Neuron (in vitro differentiated cells): ENCODE measurements around the gene HRH2.
"Not testable (repeated sequence)": the region's sequence is repeated elsewhere in the genome, so short reads cannot be mapped to it uniquely, and the experiment has no call there.

Experiments used
- H2AFZ ChIP-seq: one replicate; pipeline ENCODE4 v1.6.1; 2013; ENCODE audit warnings: low read depth, mild to moderate bottlenecking, inconsistent platforms, low read length, moderate library complexity
- H3K27me3 ChIP-seq: one replicate; pipeline ENCODE4 v1.6.1; 2013; ENCODE audit warnings: low read length; ENCODE audit not compliant: insufficient read depth
- H3K36me3 ChIP-seq: one replicate; pipeline ENCODE4 v1.6.1; 2013; ENCODE audit warnings: low read length; ENCODE audit not compliant: insufficient read depth
- H3K4me1 ChIP-seq: one replicate; pipeline ENCODE4 v1.6.1; 2013; ENCODE audit warnings: low read length; ENCODE audit not compliant: insufficient read depth
- H3K4me3 ChIP-seq: 2 replicates; pipeline ENCODE4 v1.5.1; 2013; ENCODE audit warnings: mild to moderate bottlenecking, low read length, moderate library complexity
- H3K9me3 ChIP-seq: one replicate; pipeline ENCODE4 v1.6.1; 2013; ENCODE audit warnings: low read length

HRH2 gene, protein sequence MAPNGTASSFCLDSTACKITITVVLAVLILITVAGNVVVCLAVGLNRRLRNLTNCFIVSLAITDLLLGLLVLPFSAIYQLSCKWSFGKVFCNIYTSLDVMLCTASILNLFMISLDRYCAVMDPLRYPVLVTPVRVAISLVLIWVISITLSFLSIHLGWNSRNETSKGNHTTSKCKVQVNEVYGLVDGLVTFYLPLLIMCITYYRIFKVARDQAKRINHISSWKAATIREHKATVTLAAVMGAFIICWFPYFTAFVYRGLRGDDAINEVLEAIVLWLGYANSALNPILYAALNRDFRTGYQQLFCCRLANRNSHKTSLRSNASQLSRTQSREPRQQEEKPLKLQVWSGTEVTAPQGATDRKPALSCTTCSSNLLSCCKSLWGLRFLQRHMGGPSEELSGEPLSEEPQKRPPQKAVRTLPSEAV

DNA sequence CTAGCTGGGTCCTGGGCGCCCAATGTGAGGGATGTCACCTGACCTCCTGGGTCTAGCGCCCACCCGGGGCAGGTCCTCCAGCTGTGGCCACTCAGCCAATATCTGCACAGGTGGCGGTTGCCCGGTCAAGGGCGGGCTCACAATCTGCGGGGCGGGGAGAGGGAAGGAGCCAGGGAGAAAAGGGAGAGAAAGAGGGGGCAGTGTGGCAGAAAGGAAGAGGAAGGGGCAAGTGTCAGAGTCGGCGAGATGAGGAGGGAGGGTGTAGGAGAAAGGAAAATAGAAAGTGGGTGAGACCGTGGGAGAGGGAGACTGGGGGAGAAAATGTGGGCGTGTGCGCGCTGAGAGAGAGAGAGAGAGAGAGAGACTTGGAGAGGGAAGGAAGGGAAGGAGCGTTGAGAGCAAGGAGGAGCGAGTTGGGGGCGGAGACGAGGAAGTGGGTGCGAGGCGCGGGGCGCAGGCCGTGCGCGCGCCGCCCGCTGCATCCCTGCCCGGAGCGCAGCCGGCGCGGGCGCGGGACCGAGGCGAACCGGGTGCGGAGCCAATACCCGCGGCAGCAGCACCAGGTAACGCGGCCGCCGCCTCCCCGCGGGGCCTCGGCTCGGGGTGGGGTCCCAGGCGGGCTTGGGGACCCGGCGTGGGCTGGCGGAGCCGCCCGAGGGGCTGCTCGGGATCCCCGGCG, at the start of gene HRH2:
TSS of gene HRH2 (plus strand) at position 479 of the 679 bp plus-strand sequence. CDS start 25,163 bp downstream, outside the sequence.
- Histone ChIP-seq H3K4me3 (peak within 1 kb of the TSS; percentile 14), H3K27me3 (peaks cover 52% of the 10 kb centered on the region), H2AFZ (no peak within 1 kb of the TSS), H3K36me3 (no peaks in the 10 kb centered on the region), H3K9me3 (no peaks in the 10 kb centered on the region), H3K4me1 (no peaks in the 10 kb centered on the region)

DNA sequence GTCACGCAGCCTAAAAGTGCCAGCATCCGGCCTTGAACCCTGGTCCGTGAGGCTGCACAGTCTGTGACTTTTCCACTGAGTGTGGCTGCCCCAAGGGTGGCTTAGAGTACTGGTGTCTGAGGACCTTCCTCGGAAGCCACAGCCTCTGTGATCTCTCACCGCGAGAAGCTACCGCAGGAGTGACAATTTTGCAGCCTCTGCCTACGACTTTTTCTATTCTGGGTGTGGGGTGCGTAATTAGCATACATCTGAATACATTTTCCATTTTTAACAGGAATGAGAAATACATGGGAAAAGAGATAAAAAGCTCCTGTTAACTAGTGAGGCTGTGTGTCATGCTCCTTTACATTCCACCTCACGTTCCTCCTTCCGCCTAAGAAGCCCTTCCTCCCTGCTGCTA, 48.3 kb upstream of the HRH2 start:
- Histone ChIP-seq H3K9me3 (no peaks in the 10 kb centered on the region), H3K4me1 (no peaks in the 10 kb centered on the region), H3K27me3 (no peaks in the 10 kb centered on the region), H3K36me3 (no peaks in the 10 kb centered on the region), H2AFZ (no peak overlapping the region), H3K4me3 (no peak overlapping the region)

DNA sequence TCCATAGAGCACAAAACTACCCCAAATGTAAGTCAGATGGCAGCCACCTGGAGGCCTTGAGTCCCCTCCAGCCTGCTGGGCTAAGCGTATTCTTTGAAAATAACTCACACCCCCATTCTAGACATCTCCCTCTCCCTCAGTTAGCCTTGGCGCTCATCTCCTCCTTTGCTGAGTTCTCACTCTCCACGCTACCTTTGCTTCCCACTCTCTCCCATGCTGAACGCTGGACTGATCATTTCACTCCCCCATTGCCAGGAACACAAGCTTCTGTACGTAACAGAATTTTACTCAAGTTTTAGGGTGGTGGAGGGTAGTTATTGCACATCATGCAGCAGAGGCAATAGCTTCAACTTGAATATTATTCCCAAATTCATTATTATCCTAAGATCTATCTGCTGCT, 47.5 kb upstream of the HRH2 start:
- Histone ChIP-seq H3K27me3 (no peaks in the 10 kb centered on the region), H3K4me3 (no peak overlapping the region), H3K36me3 (no peaks in the 10 kb centered on the region), H3K9me3 (no peaks in the 10 kb centered on the region), H2AFZ (no peak overlapping the region), H3K4me1 (no peaks in the 10 kb centered on the region)

DNA sequence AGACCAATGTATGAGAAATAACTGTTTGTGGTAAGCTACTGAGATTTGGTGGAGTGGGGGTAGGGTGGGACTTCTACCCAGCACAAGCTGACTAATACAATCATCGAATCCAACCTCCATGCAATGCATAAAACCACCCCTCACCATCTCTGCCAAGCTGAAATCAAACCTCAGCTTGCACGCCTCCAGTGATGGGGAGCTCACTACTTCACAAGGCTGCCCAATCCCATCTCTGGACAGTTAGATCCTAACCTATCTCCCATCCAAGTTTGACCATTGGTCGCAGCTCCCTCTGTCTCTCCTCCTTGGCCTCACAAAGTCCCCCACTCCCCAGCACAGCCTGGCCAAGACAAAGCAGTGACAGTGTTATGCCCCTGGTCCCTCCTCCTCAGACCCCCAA, 47.0 kb upstream of the HRH2 start:
- no peaks in the 10 kb centered on the region for H3K4me1 ChIP-seq
- no peak overlapping the region for H3K4me3 ChIP-seq
- H3K27me3 ChIP-seq, result no peaks in the 10 kb centered on the region
- no peak overlapping the region for H2AFZ ChIP-seq
- no peaks in the 10 kb centered on the region for H3K36me3 ChIP-seq
- H3K9me3 ChIP-seq, result no peaks in the 10 kb centered on the region

DNA sequence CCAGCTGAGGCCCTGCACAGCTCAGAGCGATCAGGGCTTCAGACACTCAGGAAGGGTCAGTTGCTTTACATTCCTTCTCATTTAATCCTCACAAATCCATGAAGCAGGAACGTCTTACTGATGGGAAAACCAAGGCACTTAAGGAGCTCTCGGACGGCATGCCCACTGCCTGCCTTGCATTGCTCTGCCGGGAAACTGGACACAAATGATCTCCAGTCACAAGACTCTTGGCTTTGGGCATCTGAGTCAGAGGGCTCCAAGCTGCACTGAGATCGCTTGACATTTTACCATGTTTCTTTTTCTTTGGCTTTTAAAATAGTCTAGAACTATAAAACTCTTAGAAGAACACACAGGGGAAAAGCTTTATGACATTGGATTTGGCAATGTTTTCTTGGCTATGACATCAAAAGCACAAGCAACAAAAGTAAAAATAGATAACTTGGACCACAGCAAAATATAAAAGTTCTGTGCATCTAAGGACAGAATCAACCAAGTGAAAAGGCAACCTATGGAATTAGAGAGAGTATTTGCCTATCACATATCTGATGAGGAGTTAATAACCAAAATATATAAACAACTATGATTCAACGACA, 43.6 kb upstream of the HRH2 start:
- no peaks in the 10 kb centered on the region for H3K27me3 ChIP-seq
- no peaks in the 10 kb centered on the region for H3K9me3 ChIP-seq
- H3K36me3 ChIP-seq, result no peaks in the 10 kb centered on the region
- no peaks in the 10 kb centered on the region for H3K4me1 ChIP-seq
- H2AFZ ChIP-seq, result no peak overlapping the region
- H3K4me3 ChIP-seq, result no peak overlapping the region

DNA sequence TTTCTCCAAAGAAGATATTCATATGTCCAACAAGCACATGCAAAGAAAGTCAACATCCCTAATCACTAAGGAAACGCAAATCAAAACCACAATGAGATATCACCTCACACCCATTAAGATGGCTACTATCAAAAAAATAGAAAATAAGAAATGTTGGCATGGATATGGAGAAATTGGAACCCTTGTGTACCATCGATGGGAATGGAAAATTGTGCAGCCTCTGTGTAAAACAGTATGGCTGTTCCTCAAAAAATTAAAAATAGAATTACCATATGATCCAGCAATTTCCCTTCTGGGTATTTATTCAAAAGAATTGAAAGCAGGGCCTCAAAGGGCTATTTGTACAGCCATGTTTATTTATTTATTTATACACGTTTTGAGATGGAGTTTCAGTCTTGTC, 43.0 kb upstream of the HRH2 start:
- Histone ChIP-seq H3K9me3 (no peaks in the 10 kb centered on the region), H3K36me3 (no peaks in the 10 kb centered on the region), H2AFZ (no peak overlapping the region), H3K4me3 (no peak overlapping the region), H3K27me3 (no peaks in the 10 kb centered on the region), H3K4me1 (no peaks in the 10 kb centered on the region)

DNA sequence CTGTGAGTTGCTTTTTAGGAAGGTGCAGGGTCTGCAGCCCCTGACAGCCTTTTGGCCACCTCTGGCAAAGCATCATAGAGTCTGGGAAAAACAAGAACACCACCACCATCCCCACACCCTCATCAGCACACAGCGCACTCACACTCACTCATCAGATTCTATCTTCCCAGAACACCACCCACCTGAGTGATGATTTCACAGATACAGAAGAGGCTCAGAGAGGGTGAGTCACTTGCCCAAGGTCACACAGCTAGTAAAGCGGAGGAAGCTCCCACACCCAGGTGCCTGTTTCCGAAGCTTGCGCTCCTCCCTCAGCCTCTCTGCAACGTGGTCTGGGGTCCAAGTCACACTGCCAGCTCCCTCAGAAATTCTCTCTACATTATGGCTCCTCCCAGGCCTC, 41.8 kb upstream of the HRH2 start:
- no peaks in the 10 kb centered on the region for H3K27me3 ChIP-seq
- H3K9me3 ChIP-seq, result no peaks in the 10 kb centered on the region
- H3K4me1 ChIP-seq, result no peaks in the 10 kb centered on the region
- H3K4me3 ChIP-seq, result no peak overlapping the region
- H2AFZ ChIP-seq, result no peak overlapping the region
- H3K36me3 ChIP-seq, result no peaks in the 10 kb centered on the region

DNA sequence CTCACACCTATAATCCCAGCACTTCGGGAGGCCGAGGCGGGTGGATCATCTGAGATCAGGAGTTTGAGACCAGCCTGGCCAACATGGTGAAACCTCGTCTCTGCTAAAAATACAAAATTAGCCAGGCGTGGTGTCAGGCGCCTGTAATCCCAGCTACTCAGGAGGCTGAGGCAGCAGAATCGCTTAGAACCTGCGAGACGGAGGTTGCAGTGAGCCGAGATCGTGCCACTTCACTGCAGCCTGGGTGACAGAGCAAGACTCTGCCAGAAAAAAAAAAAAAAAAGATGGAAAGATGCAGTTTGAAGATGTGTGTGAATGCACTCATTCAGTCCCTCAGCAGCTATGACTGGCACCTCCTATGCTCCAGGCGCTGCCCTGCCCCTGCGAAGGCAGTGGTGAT, 41.3 kb upstream of the HRH2 start:
- H3K36me3 ChIP-seq, H3K9me3 ChIP-seq, H3K27me3 ChIP-seq, H3K4me1 ChIP-seq, H2AFZ ChIP-seq, H3K4me3 ChIP-seq: not testable (repeated sequence)

DNA sequence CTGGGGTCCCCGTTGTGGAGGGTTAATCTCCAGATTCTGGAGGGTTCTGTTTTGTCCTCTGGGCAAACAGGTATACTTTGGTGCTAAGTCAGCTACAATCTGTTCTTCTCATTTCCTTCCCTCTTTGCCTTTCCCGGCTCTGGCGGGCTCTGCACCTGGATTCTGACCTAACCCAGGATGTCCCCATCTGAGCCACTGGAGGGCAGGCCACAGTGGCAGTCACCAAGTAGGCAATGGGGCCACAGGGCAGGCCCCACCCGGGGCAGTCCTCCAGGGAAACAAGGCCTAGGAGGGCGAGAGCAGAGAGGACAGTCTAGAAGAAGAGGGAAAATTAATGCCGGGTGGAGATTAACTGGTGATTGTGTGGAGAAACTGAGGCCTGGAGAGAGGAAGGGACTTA, 40.4 kb upstream of the HRH2 start:
- H3K4me1 ChIP-seq, result peaks cover 8% of the 10 kb centered on the region
- no peaks in the 10 kb centered on the region for H3K27me3 ChIP-seq
- no peaks in the 10 kb centered on the region for H3K9me3 ChIP-seq
- no peak overlapping the region for H3K4me3 ChIP-seq
- no peaks in the 10 kb centered on the region for H3K36me3 ChIP-seq
- no peak overlapping the region for H2AFZ ChIP-seq

DNA sequence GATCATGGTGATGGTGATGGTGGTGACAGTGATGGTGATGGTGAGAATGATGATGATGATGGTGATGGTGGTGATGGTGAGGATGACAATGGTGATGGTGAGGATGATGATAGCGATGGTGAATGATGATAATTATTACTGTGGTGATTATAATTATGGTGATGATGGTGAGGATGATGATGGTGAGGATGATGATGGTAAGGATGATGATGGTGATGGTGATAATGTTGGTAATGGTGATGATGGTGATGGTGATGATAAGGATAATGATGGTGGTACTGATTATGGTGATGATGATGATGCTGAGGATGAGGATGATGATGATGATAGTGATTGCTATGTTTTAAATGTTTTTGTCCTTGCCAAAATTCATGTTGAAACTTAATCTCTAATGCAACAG, 37.3 kb upstream of the HRH2 start:
- no peak overlapping the region for H2AFZ ChIP-seq
- peaks cover 12% of the 10 kb centered on the region for H3K4me1 ChIP-seq
- H3K9me3 ChIP-seq, result no peaks in the 10 kb centered on the region
- H3K4me3 ChIP-seq, result no peak overlapping the region
- no peaks in the 10 kb centered on the region for H3K27me3 ChIP-seq
- H3K36me3 ChIP-seq, result no peaks in the 10 kb centered on the region

DNA sequence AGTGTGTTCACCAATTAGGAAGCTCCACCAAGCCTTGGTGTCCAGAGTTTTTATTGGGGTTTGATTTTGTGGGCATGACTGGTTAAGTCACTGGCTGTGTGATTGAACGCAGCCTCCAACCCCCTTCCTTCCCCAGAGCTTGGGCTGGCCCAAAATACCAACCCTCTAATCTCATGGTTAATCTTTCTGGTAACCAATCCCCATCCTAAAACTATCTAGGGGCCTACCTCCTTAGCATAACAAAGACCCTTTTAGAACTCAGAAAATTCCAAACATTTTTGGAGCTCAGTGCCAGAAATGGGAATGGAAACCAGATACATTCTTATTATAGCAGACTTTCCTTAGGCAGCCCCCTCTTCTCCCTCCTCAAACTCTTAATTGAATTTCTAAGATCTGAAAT, 35.9 kb upstream of the HRH2 start:
- H3K36me3 ChIP-seq, result no peaks in the 10 kb centered on the region
- H3K4me1 ChIP-seq, result peaks cover 12% of the 10 kb centered on the region
- H3K9me3 ChIP-seq, result no peaks in the 10 kb centered on the region
- H3K4me3 ChIP-seq, result no peak overlapping the region
- H3K27me3 ChIP-seq, result no peaks in the 10 kb centered on the region
- no peak overlapping the region for H2AFZ ChIP-seq

DNA sequence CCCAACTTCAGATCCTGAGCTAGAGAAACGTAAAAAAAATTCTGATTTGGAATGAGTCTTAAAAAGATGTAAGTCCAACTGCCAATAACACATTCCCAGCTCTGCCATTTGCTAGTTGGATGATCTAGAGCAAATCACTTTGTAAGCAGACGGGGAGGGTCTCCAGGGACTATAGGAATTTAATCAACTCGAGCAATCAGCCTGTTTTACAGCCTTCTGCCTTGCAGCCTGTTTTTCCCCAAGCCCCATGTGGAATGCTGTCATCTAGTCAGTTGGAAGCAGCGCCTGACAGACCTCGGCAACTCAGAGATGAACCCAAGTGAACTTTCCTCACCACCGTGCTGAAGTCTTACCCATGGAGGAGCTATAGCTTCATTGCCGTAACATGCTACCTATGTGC, 34.8 kb upstream of the HRH2 start:
- Histone ChIP-seq H3K4me1 (peaks cover 12% of the 10 kb centered on the region), H2AFZ (no peak overlapping the region), H3K27me3 (no peaks in the 10 kb centered on the region), H3K9me3 (no peaks in the 10 kb centered on the region), H3K36me3 (no peaks in the 10 kb centered on the region), H3K4me3 (no peak overlapping the region)

DNA sequence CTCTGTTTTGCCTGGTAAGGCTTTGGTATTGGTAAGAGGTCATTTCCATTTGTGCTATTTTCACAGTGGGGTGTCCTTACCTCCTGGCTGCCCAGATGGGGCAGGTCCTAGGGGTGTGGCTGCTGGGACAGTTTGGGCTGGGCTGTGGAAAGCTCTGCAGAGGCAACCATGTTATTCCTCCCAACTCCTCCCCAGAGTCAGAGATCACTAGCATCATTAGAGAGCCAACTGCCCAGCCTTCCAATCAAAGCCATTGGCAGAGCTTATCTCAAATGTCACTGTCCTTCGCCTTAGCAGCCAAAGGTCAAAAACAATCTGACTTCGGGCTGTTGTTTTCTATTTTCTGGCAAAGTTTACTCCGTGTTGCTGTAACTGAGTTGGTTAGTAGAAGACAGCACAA, 33.6 kb upstream of the HRH2 start:
- no peak overlapping the region for H2AFZ ChIP-seq
- H3K27me3 ChIP-seq, result no peaks in the 10 kb centered on the region
- no peaks in the 10 kb centered on the region for H3K9me3 ChIP-seq
- H3K4me3 ChIP-seq, result no peak overlapping the region
- peaks cover 12% of the 10 kb centered on the region for H3K4me1 ChIP-seq
- H3K36me3 ChIP-seq, result no peaks in the 10 kb centered on the region
